Activated T-cell treated with anti-CD3 and anti-CD28 coated beads for 4 hours (primary cell): ENCODE data around the gene MCFD2.
"Not testable (repeated sequence)": the region's sequence is repeated elsewhere in the genome, so short reads cannot be mapped to it uniquely, and the experiment has no call there.

ENCODE experiments used
- DNase-seq: peaks from one replicate; pipeline ENCODE4 v3.0.0-alpha.2; 2020

The MCFD2 gene

GRCh38 chr2:46900381-46900780 is 15.2 kb downstream of the MCFD2 start:
- DNase-seq: no peak

GRCh38 chr2:46899053-46899452 is 16.6 kb downstream of the MCFD2 start:
- DNase-seq: no peak

- DNase-seq: no peak
Observed at GRCh38 chr2:46898024-46898423, 17.6 kb downstream of the MCFD2 start.

- no peak for DNase-seq
Observed at GRCh38 chr2:46893269-46893939, 22.2 kb downstream of the MCFD2 start.

GRCh38 chr2:46891956-46892553 is 23.6 kb downstream of the MCFD2 start:
- no peak for DNase-seq

- no peak for DNase-seq
Observed at GRCh38 chr2:46888421-46888952, 27.1 kb downstream of the MCFD2 start.

GRCh38 chr2:46887028-46887885 is 28.3 kb downstream of the MCFD2 start:
- no peak for DNase-seq

GRCh38 chr2:46886268-46887027 is 29.2 kb downstream of the MCFD2 start:
- DNase-seq: no peak

- DNase-seq: no peak
Observed at GRCh38 chr2:46885376-46885775, 30.2 kb downstream of the MCFD2 start.

- DNase-seq: no peak
Observed at GRCh38 chr2:46879511-46879910, 36.1 kb downstream of the MCFD2 start.

GRCh38 chr2:46878886-46879285 is 36.7 kb downstream of the MCFD2 start:
- no peak for DNase-seq

- no peak for DNase-seq
Observed at GRCh38 chr2:46878240-46878877, 37.2 kb downstream of the MCFD2 start.

GRCh38 chr2:46877619-46878113 is 37.9 kb downstream of the MCFD2 start:
- peak; percentile 3 for DNase-seq

- no peak for DNase-seq
Observed at GRCh38 chr2:46876741-46877384, 38.7 kb downstream of the MCFD2 start.

- not testable (repeated sequence) for DNase-seq
Observed at GRCh38 chr2:46875962-46876689, 39.5 kb downstream of the MCFD2 start.

GRCh38 chr2:46875226-46875899 is 40.2 kb downstream of the MCFD2 start:
- DNase-seq: no peak

- no peak for DNase-seq
Observed at GRCh38 chr2:46874236-46874929, 41.2 kb downstream of the MCFD2 start.

GRCh38 chr2:46873604-46874068 is 42.0 kb downstream of the MCFD2 start:
- DNase-seq: peak; percentile 11

GRCh38 chr2:46872902-46873603 is 42.6 kb downstream of the MCFD2 start:
- no peak for DNase-seq
